Pancreas (tissue), 10 donors: ENCODE data around the gene A2ML1. TPM values are rescaled to one million over a fixed set of nuclear protein-coding genes. Genes with fewer than 3 reads are reported as not detected.

Source experiments
- ATAC-seq, 4 donors: fragments of 200-7000 bp; cut with Tn5 transposase; one replicate each; pipeline versions ENCODE4 v1.8.0 to v1.9.1; 2020; ENCODE audit warnings: mild to moderate bottlenecking in 4 of 4, moderate library complexity in 4 of 4
- DNase-seq, 6 donors: peaks; one replicate each; pipeline ENCODE4 v3.0.0-alpha.2; 2020
- FAIRE-seq: peaks from 2 replicates; lab custom pipeline; 2012; peaks lifted over from hg19 to GRCh38; lab: Jason Lieb, UNC
- H3K27ac ChIP-seq, 4 donors: fragments of 200-600 bp; sonication (generic); 1 replicate in 3 of 4; 2 replicates in 1 of 4; pipeline versions ENCODE4 v1.5.0 to v1.8.0; 2020
- H3K27me3 ChIP-seq, 4 donors: fragments of 200-600 bp; one replicate each; pipeline ENCODE4 v1.8.0; 2021
- H3K36me3 ChIP-seq, 3 donors: fragments of 200-600 bp; sonication (generic) in 1 of 3; one replicate each; pipeline versions ENCODE4 v1.5.0 to v1.8.0; 2020 to 2021
- H3K4me1 ChIP-seq, 3 donors: fragments of 200-600 bp; one replicate each; pipeline ENCODE4 v1.8.0; 2021
- H3K4me3 ChIP-seq, 4 donors: fragments of 200-600 bp; sonication (generic) in 2 of 4; one replicate each; pipeline versions ENCODE4 v1.5.0 to v1.8.0; 2020 to 2021
- H3K9me3 ChIP-seq, 4 donors: fragments of 200-600 bp; one replicate each; pipeline ENCODE4 v1.8.0; 2021
- CTCF ChIP-seq, 4 donors: fragments of 200-600 bp; sonication (generic) in 3 of 4; IDR thresholded peaks; one replicate each; pipeline versions ENCODE4 v1.5.0 to v1.8.0; 2021; ENCODE audit warnings: antibody characterized with exemption in 4 of 4
- WGBS, 2 donors: extraction: QIAGEN DNeasy Blood & Tissue Kit; methylation state at CpG; one replicate each; pipeline ENCODE4 v1.1.7; 2013; 5-methylcytosine and 5-hydroxymethylcytosine counted together
- intact Hi-C, 3 donors: fragments of 100-400 bp; cut with DNase I; formaldehyde crosslinking; loops; one replicate each; pipeline versions ENCODE4 v1.11.1 to v1.14.2; 2022
- polyA plus RNA-seq, 2 donors: library from polyadenylated mRNA; stranded (reverse); fragments of 200-250 nt; gene quantifications; one replicate each; pipeline ENCODE4 v1.2.3, GENCODE V29; 2013
- total RNA-seq, 6 donors: library from RNA; stranded (reverse); fragmentation: NEBNext Ultra II Directional in 4 of 6; extraction: Animal tissue kit (Norgen Biotek cat#: 25700) in 4 of 6; gene quantifications; one replicate each; pipeline versions ENCODE4 v1.2.1 to v1.2.4, GENCODE V29; 2021 to 2023
- donor health status: healthy with polysubstance abuse.
- donor health status: DM: no; HTN: no; CAD: no; lungs with moderate emphysema.
- donor health status: DM: no; HTN: no; CAD: no.
- donor health status: control.
- donor health status: control.
- donor health status: Bipolar disorder and iron deficiency.
- donor health status: DM: yes; HTN: yes; CAD: no.
- donor health status: DM: no; HTN: no; CAD: no.
- donor health status: DM: no; HTN: no; CAD: no.
- donor health status: DM: yes; HTN: yes; CAD: no.

Gene A2ML1
- total and polyA plus RNA-seq, 8 donors: 0.05 to 0.08 TPM; not detected in 6

DNA sequence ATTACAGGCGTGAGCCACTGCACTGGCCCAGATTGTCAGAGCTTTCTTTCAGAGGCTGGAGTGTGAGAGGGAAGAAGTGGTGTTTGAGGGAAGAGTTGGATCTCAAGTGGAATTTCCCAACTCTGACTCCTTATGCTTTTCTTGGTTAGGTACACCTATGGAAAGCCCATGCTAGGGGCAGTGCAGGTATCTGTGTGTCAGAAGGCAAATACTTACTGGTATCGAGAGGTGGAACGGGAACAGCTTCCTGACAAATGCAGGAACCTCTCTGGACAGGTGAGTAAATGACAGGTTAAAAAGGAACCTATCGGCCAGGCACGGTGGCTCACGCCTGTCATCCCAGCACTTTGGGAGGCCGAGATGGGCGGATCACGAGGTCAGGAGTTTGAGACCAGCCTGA lies 14.9 kb downstream of the A2ML1 start:
- Histone ChIP-seq H3K27ac (no peak overlapping the region), H3K4me3 (no peak overlapping the region), H3K9me3 (no peaks in the 10 kb centered on the region), H3K36me3 (no peaks in the 10 kb centered on the region), H3K27me3 (no peaks in the 10 kb centered on the region), H3K4me1 (no peaks in the 10 kb centered on the region)
- TF ChIP-seq CTCF (IDR thresholded peaks at IDR 0.05): no peak
- FAIRE-seq (no peak), DNase-seq (no peak), ATAC-seq (no peak)
- intact Hi-C loops: no loop called here
- WGBS, 2 donors: 74 to 86% methylated on average over 9 of the region's 9 CpGs

- H3K36me3 ChIP-seq: no peaks in the 10 kb centered on the region
- H3K27me3 ChIP-seq: no peaks in the 10 kb centered on the region
- no peak for DNase-seq
- no peak for TF ChIP-seq CTCF (IDR thresholded peaks at IDR 0.05)
- no peak for ATAC-seq
- H3K27ac ChIP-seq: no peak overlapping the region
- WGBS, 2 donors: 85 to 91% methylated on average over 7 of the region's 7 CpGs
- H3K9me3 ChIP-seq: no peaks in the 10 kb centered on the region
- peaks cover 0 to 6% (median 0%) of the 10 kb centered on the region in 3 donors for H3K4me1 ChIP-seq
- H3K4me3 ChIP-seq: no peak overlapping the region
- FAIRE-seq: no peak
- intact Hi-C loops: no loop called here
These were observed 17.9 kb downstream of the A2ML1 start for GRCh38 chr12:8840321-8840720.

DNA sequence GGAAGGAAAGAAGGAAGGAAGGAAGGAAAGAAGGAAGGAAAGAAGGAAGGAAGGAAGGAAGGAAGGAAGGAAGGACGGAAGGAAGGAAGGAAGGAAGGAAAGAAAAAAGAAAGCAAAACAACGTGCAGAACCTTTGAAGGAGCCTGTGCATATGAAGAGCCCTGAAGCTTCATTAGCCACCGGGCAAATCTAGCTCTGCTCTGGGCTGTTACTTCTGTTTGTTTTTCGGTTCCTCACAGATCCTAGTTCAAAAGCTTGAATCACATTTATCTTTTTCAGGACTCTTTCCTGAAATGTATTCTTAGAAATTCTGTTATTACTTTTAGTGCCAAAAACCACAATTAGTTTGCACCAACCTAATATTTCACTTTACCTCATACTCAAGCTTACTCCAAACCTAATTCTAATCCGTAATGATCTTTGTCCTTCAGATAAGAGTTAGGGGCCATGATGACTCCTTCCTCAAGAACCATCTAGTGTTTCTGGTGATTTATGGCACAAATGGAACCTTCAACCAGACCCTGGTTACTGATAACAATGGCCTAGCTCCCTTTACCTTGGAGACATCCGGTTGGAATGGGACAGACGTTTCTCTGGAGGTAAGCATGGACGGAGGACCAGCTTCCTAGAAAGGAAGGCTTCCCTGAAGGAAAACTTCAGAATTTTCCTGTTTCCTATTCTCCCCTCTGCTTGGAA lies 18.7 kb downstream of the A2ML1 start:
- no peak for DNase-seq
- no peaks in the 10 kb centered on the region for H3K36me3 ChIP-seq
- no peak for ATAC-seq
- no peak for FAIRE-seq
- H3K4me1 ChIP-seq: peaks cover 0 to 6% (median 0%) of the 10 kb centered on the region in 3 donors
- no peaks in the 10 kb centered on the region for H3K9me3 ChIP-seq
- H3K4me3 ChIP-seq: no peak overlapping the region
- H3K27ac ChIP-seq: no peak overlapping the region
- no peak for TF ChIP-seq CTCF (IDR thresholded peaks at IDR 0.05)
- intact Hi-C loops: no loop called here
- 62 to 66% methylated on average over 7 of the region's 8 CpGs for WGBS, 2 donors
- no peaks in the 10 kb centered on the region for H3K27me3 ChIP-seq

DNA sequence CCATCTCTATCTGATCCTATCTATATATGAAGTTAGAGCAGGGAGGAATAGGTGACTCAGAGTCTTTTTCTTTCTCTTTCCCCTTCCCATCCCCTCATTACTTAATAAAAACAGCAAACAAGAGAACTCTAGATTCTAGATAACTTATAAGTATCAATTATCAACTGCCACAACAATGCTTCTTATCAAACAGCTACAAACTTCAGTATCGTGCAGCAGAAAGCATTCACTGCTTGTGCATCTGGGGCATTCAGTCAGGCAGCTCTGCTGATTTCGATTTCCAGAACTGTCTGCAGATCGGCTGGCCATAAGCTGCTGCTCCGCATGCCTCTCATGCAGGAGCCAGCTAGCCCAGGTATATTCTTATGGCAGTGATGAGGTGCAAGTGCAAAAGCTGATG lies 19.4 kb downstream of the A2ML1 start:
- WGBS, 2 donors: 67 to 78% methylated on average over 4 of the region's 4 CpGs
- TF ChIP-seq CTCF (IDR thresholded peaks at IDR 0.05): no peak
- intact Hi-C loops: no loop called here

GRCh38 chr12:8844665-8845064 lies 22.2 kb downstream of the A2ML1 start:
- peak; percentile 61 to 86 (median 76) for DNase-seq
- no peak for FAIRE-seq
- peak; percentile 78 to 97 (median 92) for ATAC-seq
- Histone ChIP-seq H3K4me3 (no peak overlapping the region), H3K4me1 (peaks cover 0 to 6% (median 0%) of the 10 kb centered on the region in 3 donors), H3K27me3 (no peaks in the 10 kb centered on the region), H3K36me3 (no peaks in the 10 kb centered on the region), H3K9me3 (no peaks in the 10 kb centered on the region), H3K27ac (no peak overlapping the region)
- intact Hi-C loops: no loop called here
- 5 to 6% methylated on average over 11 of the region's 11 CpGs for WGBS, 2 donors
- no peak for TF ChIP-seq CTCF (IDR thresholded peaks at IDR 0.05)

More for the DNA sequence above, 19.4 kb downstream of the A2ML1 start:
- no peaks in the 10 kb centered on the region for H3K9me3 ChIP-seq
- no peak for FAIRE-seq
- no peaks in the 10 kb centered on the region for H3K27me3 ChIP-seq
- no peaks in the 10 kb centered on the region for H3K36me3 ChIP-seq
- ATAC-seq: no peak
- peaks cover 0 to 6% (median 0%) of the 10 kb centered on the region in 3 donors for H3K4me1 ChIP-seq
- H3K4me3 ChIP-seq: no peak overlapping the region
- H3K27ac ChIP-seq: no peak overlapping the region
- no peak for DNase-seq
